Esophagus squamous epithelium (tissue), 5 donors: ENCODE results near the gene RFTN1. TPM values are rescaled to one million over a fixed set of nuclear protein-coding genes. Genes with fewer than 3 reads are reported as not detected.
A peak's percentile ranks its signal among the peaks of the same experiment; 100 is the strongest.

ENCODE experiments used
- DNase-seq: peaks from one replicate; lab custom pipeline; 2025; lab: John Stamatoyannopoulos, UW
- H3K27ac ChIP-seq, 4 donors: fragments of 200-600 bp; sonication (generic); one replicate each; pipeline ENCODE4 v1.5.1; 2016 to 2019; ENCODE audit warnings: mild to moderate bottlenecking in 1 of 4
- H3K27me3 ChIP-seq, 4 donors: fragments of 200-600 bp; sonication (generic); 1 replicate in 3 of 4; 2 replicates in 1 of 4; pipeline versions ENCODE4 v1.5.1 to v1.6.0; 2017 to 2021; ENCODE audit warnings: antibody characterized with exemption in 1 of 4
- H3K36me3 ChIP-seq, 3 donors: fragments of 200-600 bp; sonication (generic); one replicate each; pipeline ENCODE4 v1.5.1; 2016 to 2019
- H3K4me1 ChIP-seq, 3 donors: fragments of 200-600 bp; sonication (generic); one replicate each; pipeline ENCODE4 v1.5.1; 2017 to 2019
- H3K4me3 ChIP-seq, 4 donors: fragments of 200-600 bp; sonication (generic); 1 replicate in 3 of 4; 2 replicates in 1 of 4; pipeline ENCODE4 v1.5.1; 2016 to 2019; ENCODE audit warnings: mild to moderate bottlenecking in 2 of 4, moderate library complexity in 1 of 4
- H3K9me3 ChIP-seq, 3 donors: fragments of 200-600 bp; sonication (generic); one replicate each; pipeline ENCODE4 v1.5.1; 2016 to 2019
- POLR2A ChIP-seq, 4 donors: fragments of 450-650 bp; IDR thresholded peaks; one replicate each; pipeline ENCODE4 v1.6.1; 2017; ENCODE audit warnings: antibody characterized with exemption in 4 of 4, mild to moderate bottlenecking in 4 of 4, moderate library complexity in 3 of 4
- WGBS, 2 donors: methylation state at CpG; one replicate each; pipeline ENCODE4 v1.1.5; 2018; 5-methylcytosine and 5-hydroxymethylcytosine counted together
- intact Hi-C: fragments of 100-400 bp; cut with DNase I; formaldehyde crosslinking; loops from one replicate; pipeline ENCODE4 v1.15.0; 2022
- total RNA-seq, 4 donors: library from RNA; depleted of rRNA; stranded (reverse); fragments of >200 nt; gene quantifications; one replicate each; pipeline ENCODE4 v1.1.0, GENCODE V29; 2016
- TF ChIP-seq, protein P1 (sequence below), 6 experiments: fragments of 450-650 bp in 4 of 6; fragments of 200-600 bp in 2 of 6; sonication (generic) in 2 of 6; IDR thresholded peaks; one replicate each; pipeline ENCODE4 v1.5.1; 2016 to 2019; ENCODE audit warnings: antibody characterized with exemption in 6 of 6, mild to moderate bottlenecking in 4 of 6, moderate library complexity in 4 of 6
- donor health status: DM: yes; HTN: yes; CAD: no.

RFTN1 gene
- total RNA-seq, 4 donors from 2014 or later, result 5.0 to 22.7 (median 12.4) TPM

DNA sequence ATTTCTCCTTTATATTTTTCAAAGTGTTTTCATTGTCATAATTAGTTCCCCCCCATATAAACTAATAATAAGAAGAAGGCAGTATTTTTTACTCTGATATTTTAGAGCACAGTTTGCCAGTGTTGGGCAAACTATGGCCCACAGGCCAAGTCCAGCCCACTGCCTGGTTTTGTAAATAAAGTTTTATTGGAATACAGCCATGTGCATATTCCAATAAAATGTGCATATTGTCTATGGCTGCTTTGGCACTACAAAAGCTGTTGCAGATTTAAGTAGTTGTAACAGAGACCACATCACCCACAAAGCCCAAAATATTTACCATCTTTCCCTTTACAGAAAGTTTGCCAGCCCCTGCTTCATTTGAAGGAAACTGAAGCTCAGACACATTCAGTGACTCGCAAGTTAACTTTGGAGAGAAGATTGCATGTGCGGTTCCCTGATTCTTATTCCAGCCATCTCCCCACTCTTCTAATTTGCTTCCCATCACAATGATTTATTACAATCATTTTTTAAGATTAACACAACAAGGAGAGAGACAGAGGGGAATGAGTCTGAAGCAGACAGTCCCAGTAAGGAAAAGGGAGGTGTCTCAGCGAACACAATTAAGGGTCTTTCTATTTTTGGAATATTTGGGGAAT is 48.9 kb downstream of the RFTN1 start:
- Histone ChIP-seq H3K9me3 (no peaks in the 10 kb centered on the region), H3K4me1 (peaks cover 0 to 20% (median 4%) of the 10 kb centered on the region in 3 donors), H3K27me3 (no peaks in the 10 kb centered on the region), H3K36me3 (no peaks in the 10 kb centered on the region), H3K4me3 (no peak overlapping the region), H3K27ac (peak overlapping the region in 1 of 4 donors; percentile 7)
- TF ChIP-seq, protein P1, sequence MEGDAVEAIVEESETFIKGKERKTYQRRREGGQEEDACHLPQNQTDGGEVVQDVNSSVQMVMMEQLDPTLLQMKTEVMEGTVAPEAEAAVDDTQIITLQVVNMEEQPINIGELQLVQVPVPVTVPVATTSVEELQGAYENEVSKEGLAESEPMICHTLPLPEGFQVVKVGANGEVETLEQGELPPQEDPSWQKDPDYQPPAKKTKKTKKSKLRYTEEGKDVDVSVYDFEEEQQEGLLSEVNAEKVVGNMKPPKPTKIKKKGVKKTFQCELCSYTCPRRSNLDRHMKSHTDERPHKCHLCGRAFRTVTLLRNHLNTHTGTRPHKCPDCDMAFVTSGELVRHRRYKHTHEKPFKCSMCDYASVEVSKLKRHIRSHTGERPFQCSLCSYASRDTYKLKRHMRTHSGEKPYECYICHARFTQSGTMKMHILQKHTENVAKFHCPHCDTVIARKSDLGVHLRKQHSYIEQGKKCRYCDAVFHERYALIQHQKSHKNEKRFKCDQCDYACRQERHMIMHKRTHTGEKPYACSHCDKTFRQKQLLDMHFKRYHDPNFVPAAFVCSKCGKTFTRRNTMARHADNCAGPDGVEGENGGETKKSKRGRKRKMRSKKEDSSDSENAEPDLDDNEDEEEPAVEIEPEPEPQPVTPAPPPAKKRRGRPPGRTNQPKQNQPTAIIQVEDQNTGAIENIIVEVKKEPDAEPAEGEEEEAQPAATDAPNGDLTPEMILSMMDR (IDR thresholded peaks at IDR 0.05), result no peak
- no peak for TF ChIP-seq POLR2A (IDR thresholded peaks at IDR 0.05)
- DNase-seq, result no peak
- 73 to 75% methylated on average over 3 of the region's 3 CpGs for WGBS, 2 donors
- intact Hi-C loops, result no loop called here

DNA sequence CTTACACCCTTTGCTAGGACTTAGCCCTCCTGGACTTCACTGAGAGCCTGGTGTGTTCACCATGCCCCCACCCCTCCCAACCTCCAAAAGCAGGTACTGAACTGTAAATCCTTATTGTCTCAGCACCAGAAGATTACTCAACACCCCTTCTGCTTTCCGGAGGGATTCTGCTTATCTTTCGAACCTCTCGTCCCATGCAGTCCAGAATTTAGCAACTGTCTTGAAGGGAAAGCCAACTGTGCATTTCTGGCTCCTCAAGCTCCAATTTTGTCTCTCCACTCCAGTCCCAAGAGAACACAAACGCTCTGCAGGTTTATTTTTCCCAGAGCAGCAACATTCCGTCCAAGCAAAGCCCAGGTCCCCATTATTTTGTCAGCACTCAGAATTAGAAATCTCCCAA is 49.6 kb downstream of the RFTN1 start:
- intact Hi-C loops, result no loop called here
- peaks cover 0 to 20% (median 4%) of the 10 kb centered on the region in 3 donors for H3K4me1 ChIP-seq
- TF ChIP-seq, protein P1 (IDR thresholded peaks at IDR 0.05), result no peak
- TF ChIP-seq POLR2A (IDR thresholded peaks at IDR 0.05), result no peak
- 75 to 78% methylated on average over 5 of the region's 5 CpGs for WGBS, 2 donors
- H3K36me3 ChIP-seq, result no peaks in the 10 kb centered on the region
- H3K4me3 ChIP-seq, result no peak overlapping the region
- no peaks in the 10 kb centered on the region for H3K27me3 ChIP-seq
- no peak for DNase-seq
- no peak overlapping the region for H3K27ac ChIP-seq
- H3K9me3 ChIP-seq, result no peaks in the 10 kb centered on the region

DNA sequence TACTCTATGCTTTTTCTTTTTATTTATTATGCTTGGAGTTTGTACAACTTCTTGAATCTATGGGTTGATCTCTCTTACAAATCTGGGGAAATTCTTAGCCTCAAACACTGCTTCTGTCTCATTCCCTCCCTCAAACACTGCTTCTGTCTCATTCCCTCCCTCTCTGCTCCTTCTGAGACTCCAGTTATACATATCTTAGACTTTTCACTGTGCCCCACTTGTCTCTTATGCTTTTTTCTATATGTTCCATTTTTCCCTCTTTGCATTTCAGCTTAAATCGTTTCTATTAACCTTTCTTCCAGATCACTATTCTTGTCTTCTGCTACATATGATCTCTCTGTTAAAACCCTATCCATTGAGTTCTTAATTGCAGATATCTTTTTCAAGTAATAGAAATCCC is 50.4 kb downstream of the RFTN1 start:
- no peaks in the 10 kb centered on the region for H3K36me3 ChIP-seq
- H3K27ac ChIP-seq, result no peak overlapping the region
- 74 to 84% methylated on average over 1 of the region's 1 CpG for WGBS, 2 donors
- H3K4me3 ChIP-seq, result no peak overlapping the region
- no peaks in the 10 kb centered on the region for H3K27me3 ChIP-seq
- intact Hi-C loops, result no loop called here
- TF ChIP-seq, protein P1 (IDR thresholded peaks at IDR 0.05), result no peak
- TF ChIP-seq POLR2A (IDR thresholded peaks at IDR 0.05), result no peak
- DNase-seq, result no peak
- peaks cover 0 to 15% (median 0%) of the 10 kb centered on the region in 3 donors for H3K4me1 ChIP-seq
- no peaks in the 10 kb centered on the region for H3K9me3 ChIP-seq

DNA sequence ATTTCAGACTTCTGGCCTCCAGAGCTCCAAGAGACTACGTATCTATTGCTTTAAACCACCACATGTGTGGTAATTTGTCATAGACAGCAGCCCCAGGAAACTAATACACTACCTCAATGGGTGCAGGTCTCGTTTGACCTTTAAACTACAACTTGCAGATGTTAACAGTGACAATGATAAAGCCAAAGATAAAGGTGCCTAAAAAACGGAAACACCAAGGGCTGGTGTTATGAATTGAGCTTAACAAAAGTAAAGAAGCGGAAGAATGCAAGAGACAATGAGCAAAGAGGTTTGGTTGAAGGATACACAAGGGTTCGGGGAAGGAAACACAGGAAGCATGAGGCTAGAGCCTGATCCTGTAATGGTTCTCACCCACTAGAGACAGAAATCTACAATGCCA is 50.8 kb downstream of the RFTN1 start:
- intact Hi-C loops, result no loop called here
- peaks cover 0 to 11% (median 0%) of the 10 kb centered on the region in 3 donors for H3K4me1 ChIP-seq
- no peaks in the 10 kb centered on the region for H3K9me3 ChIP-seq
- H3K36me3 ChIP-seq, result no peaks in the 10 kb centered on the region
- H3K27ac ChIP-seq, result no peak overlapping the region
- no peaks in the 10 kb centered on the region for H3K27me3 ChIP-seq
- 56 to 60% methylated on average over 5 of the region's 5 CpGs for WGBS, 2 donors
- no peak overlapping the region for H3K4me3 ChIP-seq
- no peak for DNase-seq
- TF ChIP-seq, protein P1 (IDR thresholded peaks at IDR 0.05), result no peak
- TF ChIP-seq POLR2A (IDR thresholded peaks at IDR 0.05), result no peak

DNA sequence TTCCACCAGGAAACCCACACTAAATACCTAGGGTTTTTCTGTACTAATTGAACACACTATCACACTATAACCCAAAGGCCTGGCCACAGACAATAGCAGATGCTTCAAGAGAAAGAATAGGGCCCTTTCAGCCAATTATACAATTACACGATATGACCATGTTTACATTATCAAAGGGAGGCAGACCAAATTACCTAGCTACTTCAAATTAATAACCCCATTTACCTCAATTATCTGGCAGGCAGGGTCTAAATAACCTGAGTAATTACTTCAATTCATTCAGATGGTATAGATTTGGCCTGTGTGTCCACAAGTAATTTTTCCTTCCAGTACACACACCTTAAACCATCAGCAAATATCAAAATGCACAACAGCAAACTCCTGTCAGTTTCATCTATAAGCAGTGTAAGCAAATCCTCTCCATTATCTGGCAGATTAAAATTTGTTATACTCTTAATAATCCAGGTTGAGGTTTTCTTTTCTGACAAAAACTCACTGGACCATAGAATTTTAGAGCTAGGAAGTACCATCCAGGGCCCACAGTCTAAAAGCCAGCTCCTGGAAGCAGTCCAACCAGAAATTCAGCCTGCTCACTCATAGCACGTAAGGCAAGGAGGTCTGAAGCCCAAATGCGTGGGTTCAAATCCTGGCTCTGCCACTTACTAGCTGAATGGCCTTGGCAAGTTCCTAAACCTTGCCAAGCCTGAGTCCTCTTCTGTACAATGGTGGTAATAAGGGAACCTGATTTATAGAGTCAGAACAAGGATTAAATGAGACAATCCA is 51.8 kb downstream of the RFTN1 start:
- H3K36me3 ChIP-seq, result no peaks in the 10 kb centered on the region
- WGBS, 2 donors, result 75 to 78% methylated on average over 1 to 3 of the region's 3 CpGs
- no peaks in the 10 kb centered on the region for H3K9me3 ChIP-seq
- no peaks in the 10 kb centered on the region for H3K27me3 ChIP-seq
- intact Hi-C loops, result no loop called here
- DNase-seq, result no peak
- H3K4me1 ChIP-seq, result peaks cover 0 to 14% (median 0%) of the 10 kb centered on the region in 3 donors
- TF ChIP-seq, protein P1 (IDR thresholded peaks at IDR 0.05), result no peak
- TF ChIP-seq POLR2A (IDR thresholded peaks at IDR 0.05), result no peak
- no peak overlapping the region for H3K27ac ChIP-seq
- H3K4me3 ChIP-seq, result no peak overlapping the region
